ENCODE measurements around the gene KLK8.

KLK8 gene

GRCh38 chr19:51001515-51001914, at the start of gene KLK8:
TSS of gene KLK8 (minus strand) at chr19:51001604. CDS start at chr19:51001167, 437 bp downstream.
- DNase-seq (ENCODE audit: low spot score): no peak

- DNase-seq (ENCODE audit: low spot score): no peak
These were observed 45.6 kb upstream of the KLK8 start for GRCh38 chr19:51047031-51047335.

- DNase-seq (ENCODE audit: low spot score): no peak
These were observed 42.9 kb upstream of the KLK8 start for GRCh38 chr19:51044327-51044726.

- no peak for DNase-seq (ENCODE audit: low spot score)
These were observed 42.1 kb upstream of the KLK8 start for GRCh38 chr19:51043497-51043896.

- DNase-seq (ENCODE audit: low spot score): no peak
These were observed 38.7 kb upstream of the KLK8 start for GRCh38 chr19:51040151-51040550.

- DNase-seq (ENCODE audit: low spot score): no peak
These were observed 35.1 kb upstream of the KLK8 start for GRCh38 chr19:51036519-51036918.

DNA sequence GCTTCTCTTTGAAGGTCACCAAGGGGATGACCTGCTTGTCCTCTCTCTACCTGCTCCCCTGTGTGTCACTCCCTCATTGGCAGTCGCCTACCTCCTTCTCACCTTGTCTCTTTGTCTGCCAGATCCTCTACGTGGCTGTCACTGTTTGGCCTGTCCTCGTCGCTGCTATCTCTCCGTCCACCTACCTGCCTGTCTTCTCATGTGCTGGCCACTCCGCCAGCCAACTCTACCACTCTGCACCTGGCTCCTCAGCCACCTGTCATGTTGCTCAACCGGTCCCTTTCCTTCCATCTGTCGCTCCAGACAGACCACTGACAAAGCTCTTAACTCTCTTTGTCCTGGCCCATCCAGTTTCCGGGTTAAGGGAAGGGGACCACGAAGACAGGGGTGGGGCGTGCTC, 33.3 kb upstream of the KLK8 start, which contains the start of gene KLK12:
Gene KLK12, minus strand, starts transcription at position 299 of the 400 bp plus-strand sequence. CDS start 381 bp downstream, outside the sequence.
- DNase-seq (ENCODE audit: low spot score): no peak

DNA sequence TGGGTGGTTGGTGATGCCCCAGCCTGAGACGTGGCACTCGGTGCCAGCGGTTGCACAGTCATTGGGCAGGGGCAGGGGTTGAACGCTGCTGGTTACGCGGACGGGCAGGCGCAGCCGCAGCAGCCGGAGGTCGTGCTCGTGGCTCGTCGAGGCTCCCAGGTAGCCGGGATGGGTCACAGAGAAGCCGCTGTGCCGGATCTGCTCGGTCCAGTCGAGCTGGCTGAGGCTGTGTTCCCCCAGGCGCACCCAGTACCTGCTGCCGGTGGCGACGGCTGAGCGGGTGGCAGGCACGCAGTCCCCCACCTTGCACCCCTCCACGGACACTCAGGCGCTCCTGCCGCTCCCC, 30.4 kb upstream of the KLK8 start:
- DNase-seq (ENCODE audit: low spot score): no peak

- no peak for DNase-seq (ENCODE audit: low spot score)
These were observed 29.9 kb upstream of the KLK8 start for GRCh38 chr19:51031220-51031879.

- peak; percentile 22 for DNase-seq (ENCODE audit: low spot score)
These were observed 29.2 kb upstream of the KLK8 start for GRCh38 chr19:51030631-51031030.

DNA sequence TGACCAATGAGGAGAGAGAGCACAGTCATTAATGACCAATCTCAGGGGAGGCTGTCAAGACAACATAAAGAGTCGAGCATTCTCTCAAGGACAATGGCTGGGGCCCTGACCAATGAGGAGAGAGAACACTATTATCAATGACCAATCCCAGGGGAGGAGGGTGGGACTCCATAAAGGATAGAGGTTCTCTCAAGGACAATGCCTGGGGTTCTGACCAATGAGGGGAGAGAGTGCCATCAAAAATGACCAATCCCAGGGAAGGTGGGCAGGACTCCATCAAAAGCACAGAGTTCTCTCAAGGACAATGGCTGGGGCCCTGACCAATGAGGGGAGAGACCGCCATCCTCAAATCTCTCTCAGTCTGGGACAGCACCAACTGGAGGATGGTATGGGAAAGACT, 28.3 kb upstream of the KLK8 start:
- DNase-seq (ENCODE audit: low spot score): no peak

DNA sequence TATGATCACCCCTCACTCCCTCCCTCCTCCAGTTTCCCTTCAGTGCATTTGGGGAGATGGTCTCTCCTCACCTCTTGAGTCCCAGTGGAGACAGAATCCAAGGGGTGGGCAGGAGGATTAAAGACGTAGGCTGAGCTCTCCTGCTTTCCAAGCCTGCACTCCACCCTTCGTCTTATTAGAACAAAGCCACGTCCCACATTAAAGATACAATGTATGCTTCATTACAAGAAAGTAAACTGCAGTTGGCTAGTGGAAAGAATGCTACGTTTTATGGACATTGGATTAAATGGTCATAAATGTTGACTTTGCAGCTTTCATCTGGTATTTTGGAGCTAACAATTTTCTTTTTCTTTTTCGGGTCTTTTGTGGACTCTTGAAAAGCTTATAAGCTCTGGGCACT, 26.5 kb upstream of the KLK8 start:
- peak; percentile 8 for DNase-seq (ENCODE audit: low spot score)

GRCh38 chr19:51027126-51027806, 25.9 kb upstream of the KLK8 start:
- DNase-seq (ENCODE audit: low spot score): peak; percentile 29

DNA sequence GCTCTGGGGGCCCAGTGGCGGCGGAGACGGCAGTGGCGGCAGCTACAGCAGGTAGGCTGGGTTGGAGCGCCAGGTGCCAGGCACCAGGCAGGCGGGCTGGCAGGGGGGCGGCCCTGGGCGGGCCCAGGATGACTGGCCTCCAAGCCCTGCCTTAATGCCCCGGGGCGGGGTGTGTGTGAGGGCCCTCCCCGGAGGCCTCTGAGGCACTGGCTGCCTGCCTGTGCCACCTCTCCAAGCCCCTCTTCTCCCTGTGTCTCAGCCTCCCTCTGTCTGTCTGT, 25.1 kb upstream of the KLK8 start, which contains the start of gene KLK11:
Gene KLK11, minus strand, starts transcription at position 63 of the 278 bp plus-strand sequence. CDS start 985 bp downstream, outside the sequence.
- DNase-seq (ENCODE audit: low spot score): peak; percentile 27

DNA sequence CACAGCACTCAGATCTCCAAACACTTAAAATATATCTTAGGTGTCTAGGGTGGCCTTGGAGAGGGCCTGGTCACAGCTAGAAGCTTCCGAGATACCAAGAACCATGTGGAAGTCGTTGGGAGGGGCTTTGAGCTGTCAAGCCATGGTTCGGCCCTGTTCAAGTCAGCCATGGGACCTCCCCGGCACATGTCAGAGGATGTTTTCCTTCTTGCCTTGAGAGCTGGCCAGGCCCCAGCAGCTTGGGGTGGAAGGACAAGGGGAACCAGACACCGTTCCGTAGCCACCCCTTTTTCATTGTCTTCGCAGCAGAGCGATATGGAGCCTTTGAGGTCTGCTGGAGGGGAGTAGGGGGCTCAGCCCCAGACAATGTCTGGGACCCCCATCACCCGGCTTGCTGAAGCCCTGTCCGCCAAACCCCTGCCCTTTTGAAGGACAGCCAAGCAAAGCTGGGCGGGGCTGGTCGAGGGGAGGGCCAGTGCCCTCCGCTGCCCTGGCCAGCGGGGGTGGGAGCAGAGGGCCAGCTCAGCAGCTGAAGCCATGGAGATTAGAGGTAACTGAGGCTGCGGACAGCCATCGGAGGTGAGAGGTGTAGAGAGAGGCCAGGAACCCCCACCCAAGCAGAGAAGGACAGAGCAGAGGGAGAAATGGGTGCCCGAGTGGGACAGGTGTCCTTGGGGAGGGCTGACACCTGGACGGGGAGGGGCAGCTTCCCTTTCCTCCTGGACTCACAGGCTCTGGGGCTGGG, 24.6 kb upstream of the KLK8 start:
- peak; percentile 18 for DNase-seq (ENCODE audit: low spot score)

GRCh38 chr19:51025401-51025800, 24.0 kb upstream of the KLK8 start:
- DNase-seq (ENCODE audit: low spot score): peak; percentile 15

DNA sequence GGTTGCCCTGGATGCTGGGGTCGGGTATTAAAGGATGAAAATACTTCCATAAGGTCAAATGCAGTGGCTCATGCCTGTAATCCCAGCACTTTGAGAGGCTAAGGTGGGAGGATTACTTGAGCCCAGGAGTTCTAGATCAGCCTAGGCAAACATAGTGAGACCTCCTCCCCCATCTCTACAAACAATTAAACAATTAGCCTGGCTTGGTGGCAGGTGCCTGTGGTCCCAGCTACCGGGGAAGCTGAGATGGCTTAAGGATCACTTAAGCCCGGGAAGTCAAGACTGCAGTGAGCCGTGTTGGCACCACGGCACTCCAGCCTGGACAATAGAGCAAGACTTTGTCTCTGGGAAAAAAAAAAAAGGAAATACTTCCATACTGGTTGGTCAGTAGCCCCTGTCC, 23.5 kb upstream of the KLK8 start:
- DNase-seq (ENCODE audit: low spot score): no peak

DNA sequence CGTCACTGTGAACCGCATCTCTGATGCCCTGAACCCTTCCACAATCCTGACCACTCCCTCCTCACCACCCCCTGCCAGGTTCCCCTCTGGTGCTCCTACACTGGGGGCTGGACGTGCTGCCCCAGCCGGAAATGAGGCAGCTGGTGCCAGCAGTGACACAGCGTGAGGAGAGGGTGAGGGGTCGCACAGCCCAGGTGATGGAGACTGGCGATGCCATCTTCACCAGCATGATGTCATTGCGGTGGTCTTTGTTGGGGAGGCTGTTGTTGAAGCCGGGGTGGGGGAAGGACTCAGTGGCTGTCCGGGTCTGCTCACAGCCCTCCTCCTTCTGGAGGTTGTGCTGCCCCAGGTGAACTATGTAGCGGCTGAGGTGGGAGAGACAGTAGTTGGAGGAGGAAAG, 22.5 kb upstream of the KLK8 start:
- no peak for DNase-seq (ENCODE audit: low spot score)

DNA sequence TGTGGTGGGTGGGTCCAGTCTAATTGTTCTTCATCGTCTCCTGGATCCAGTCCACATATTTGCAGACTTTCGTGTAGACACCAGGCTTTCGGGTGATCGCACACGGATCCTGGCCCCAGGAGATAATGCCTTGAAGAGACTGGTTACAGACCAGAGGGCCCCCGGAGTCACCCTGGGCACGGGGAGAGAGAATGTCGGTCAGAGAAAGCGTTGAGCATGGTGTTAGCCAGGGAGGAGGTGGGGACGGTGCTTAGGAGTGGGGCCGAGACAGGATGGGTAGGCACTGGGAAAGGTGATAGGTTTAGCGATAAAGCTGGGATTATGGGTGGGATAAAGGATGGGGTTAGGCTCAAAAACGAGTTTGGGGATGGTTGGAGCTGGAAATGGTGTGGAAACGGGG, 21.1 kb upstream of the KLK8 start:
- no peak for DNase-seq (ENCODE audit: low spot score)

GRCh38 chr19:51020988-51021651, 19.7 kb upstream of the KLK8 start:
- no peak for DNase-seq (ENCODE audit: low spot score)

DNA sequence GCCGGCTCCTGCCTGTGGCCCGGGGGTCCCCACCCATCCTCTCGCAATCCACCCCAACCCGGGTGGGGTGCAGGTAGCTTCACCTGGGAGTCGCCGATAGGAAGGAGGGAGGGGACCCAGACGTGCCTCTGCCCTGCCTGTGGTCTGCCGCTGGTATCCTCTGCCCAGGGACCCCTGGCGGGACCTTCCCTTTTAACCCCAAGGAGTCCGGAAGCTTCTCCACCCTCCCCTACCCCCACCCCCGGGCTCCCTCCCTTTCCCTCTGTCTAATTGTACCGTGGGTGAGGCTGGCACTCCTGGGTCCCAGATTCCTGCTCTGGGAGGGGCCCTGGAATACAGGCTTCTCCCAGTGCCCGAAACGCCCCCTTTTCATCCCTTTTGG, 18.1 kb upstream of the KLK8 start, which contains the start of gene KLK10:
Gene KLK10, minus strand, starts transcription at position 166 of the 382 bp plus-strand sequence. CDS start 579 bp downstream, outside the sequence.
- DNase-seq (ENCODE audit: low spot score): no peak

- DNase-seq (ENCODE audit: low spot score): no peak
These were observed 17.5 kb upstream of the KLK8 start for GRCh38 chr19:51018745-51019543.

Data from D341Med (cell line).